Stimulated activated CD8-positive, alpha-beta memory T cell treated with anti-CD3 and anti-CD28 coated beads, Interleukin-15, amount 100 ng/mL, for 4 hours (primary cell): ENCODE data around the gene PLXNA4.
"Not testable (repeated sequence)": the region's sequence is repeated elsewhere in the genome, so short reads cannot be mapped to it uniquely, and the experiment has no call there.

Source experiments
- DNase-seq, 2 donors: peaks; one replicate each; pipeline ENCODE4 v3.0.0-alpha.2; 2020; ENCODE audit warnings: low read depth in 2 of 2

Gene PLXNA4

GRCh38 chr7:132203021-132203420 is 373.2 kb downstream of the PLXNA4 start:
- DNase-seq: no peak

- DNase-seq: no peak
Observed at GRCh38 chr7:132202541-132202940, 373.7 kb downstream of the PLXNA4 start.

GRCh38 chr7:132200141-132200540 is 376.1 kb downstream of the PLXNA4 start:
- no peak for DNase-seq

GRCh38 chr7:132199626-132200025 is 376.6 kb downstream of the PLXNA4 start:
- DNase-seq: no peak

GRCh38 chr7:132197772-132198171 is 378.5 kb downstream of the PLXNA4 start:
- no peak for DNase-seq

GRCh38 chr7:132193898-132194297 is 382.4 kb downstream of the PLXNA4 start:
- DNase-seq: no peak

GRCh38 chr7:132192809-132193208 is 383.5 kb downstream of the PLXNA4 start:
- no peak for DNase-seq

GRCh38 chr7:132191418-132191817 is 384.9 kb downstream of the PLXNA4 start:
- no peak for DNase-seq

- DNase-seq: no peak
Observed at GRCh38 chr7:132190683-132191082, 385.6 kb downstream of the PLXNA4 start.

- DNase-seq: no peak
Observed at GRCh38 chr7:132189881-132190280, 386.4 kb downstream of the PLXNA4 start.

- no peak for DNase-seq
Observed at GRCh38 chr7:132187869-132188789, 388.1 kb downstream of the PLXNA4 start.

GRCh38 chr7:132187391-132187790 is 388.9 kb downstream of the PLXNA4 start:
- DNase-seq: no peak

- no peak for DNase-seq
Observed at GRCh38 chr7:132185150-132185549, 391.1 kb downstream of the PLXNA4 start.

- DNase-seq: no peak
Observed at GRCh38 chr7:132183781-132184380, 392.4 kb downstream of the PLXNA4 start.

- DNase-seq: no peak
Observed at GRCh38 chr7:132182992-132183391, 393.3 kb downstream of the PLXNA4 start.

GRCh38 chr7:132181946-132182685 is 394.2 kb downstream of the PLXNA4 start:
- DNase-seq: no peak

GRCh38 chr7:132181371-132181770 is 394.9 kb downstream of the PLXNA4 start:
- no peak for DNase-seq

GRCh38 chr7:132180481-132180880 is 395.8 kb downstream of the PLXNA4 start:
- DNase-seq: no peak

- no peak for DNase-seq
Observed at GRCh38 chr7:132179681-132180080, 396.6 kb downstream of the PLXNA4 start.

GRCh38 chr7:132179080-132179430 is 397.2 kb downstream of the PLXNA4 start:
- DNase-seq: no peak

- not testable (repeated sequence) for DNase-seq
Observed at GRCh38 chr7:132178402-132179079, 397.7 kb downstream of the PLXNA4 start.
